NT2/D1 (cell line): ENCODE results near the gene PCGF1.

Experiments
- DNase-seq: peaks from one replicate; pipeline ENCODE4 v3.0.0-alpha.2; 2011; ENCODE audit warnings: low read depth, low spot score
- H3K27me3 ChIP-seq: 2 replicates; pipeline ENCODE4 v1.6.0; 2011; ENCODE audit warnings: mild to moderate bottlenecking; ENCODE audit not compliant: insufficient read length, insufficient read depth
- H3K36me3 ChIP-seq: 2 replicates; pipeline ENCODE4 v1.6.1; 2011; ENCODE audit warnings: mild to moderate bottlenecking, low read length, mixed read lengths; ENCODE audit not compliant: insufficient read depth, insufficient read length
- H3K4me1 ChIP-seq: 2 replicates; pipeline ENCODE4 v1.5.1; 2011; ENCODE audit not compliant: insufficient read depth, insufficient read length
- H3K4me3 ChIP-seq: 2 replicates; pipeline ENCODE4 v1.5.1; 2011; ENCODE audit warnings: low read depth; ENCODE audit not compliant: insufficient read length
- H3K9ac ChIP-seq: 2 replicates; pipeline ENCODE4 v1.6.0; 2011; ENCODE audit warnings: low read depth; ENCODE audit not compliant: insufficient read length
- H3K9me3 ChIP-seq: 2 replicates; pipeline ENCODE4 v1.5.1; 2011; ENCODE audit warnings: mild to moderate bottlenecking, low read length; ENCODE audit not compliant: insufficient read depth
- SUZ12 ChIP-seq: IDR thresholded peaks from 2 replicates; pipeline ENCODE4 v1.6.1; 2011; ENCODE audit not compliant: insufficient read length, insufficient read depth; ENCODE audit errors: extremely low read depth
- YY1 ChIP-seq: IDR thresholded peaks from 2 replicates; pipeline ENCODE4 v1.6.1; 2011; ENCODE audit not compliant: insufficient read length, insufficient read depth
- ZNF274 ChIP-seq: IDR thresholded peaks from 2 replicates; pipeline ENCODE4 v1.6.1; 2011; ENCODE audit warnings: mild to moderate bottlenecking, low read depth, low read length

The PCGF1 gene

GRCh38 chr2:74507145-74507925 lies at the start of gene PCGF1:
Gene PCGF1, minus strand, starts transcription at chr2:74507695. Its CDS starts 27 bp downstream, at chr2:74507668.
- Histone ChIP-seq H3K36me3 (peaks cover 18% of the 10 kb centered on the region), H3K27me3 (peaks cover 39% of the 10 kb centered on the region), H3K4me1 (peaks cover 7% of the 10 kb centered on the region), H3K9ac (peak within 1 kb of the TSS; percentile 99), H3K4me3 (peak within 1 kb of the TSS; percentile 88), H3K9me3 (no peaks in the 10 kb centered on the region)
- DNase-seq = peak; percentile 97
- TF ChIP-seq YY1 = peak; percentile 65
- no peak for TF ChIP-seq ZNF274
- TF ChIP-seq SUZ12 = no peak

GRCh38 chr2:74556831-74557370 lies 49.4 kb upstream of the PCGF1 start:
- TF ChIP-seq YY1 = no peak
- TF ChIP-seq ZNF274 = no peak
- TF ChIP-seq SUZ12 = no peak
- Histone ChIP-seq H3K4me3 (no peak overlapping the region), H3K27me3 (peaks cover 24% of the 10 kb centered on the region), H3K36me3 (peaks cover 12% of the 10 kb centered on the region), H3K4me1 (peaks cover 13% of the 10 kb centered on the region), H3K9me3 (no peaks in the 10 kb centered on the region), H3K9ac (no peak overlapping the region)
- no peak for DNase-seq

- no peak for DNase-seq
- H3K9me3 ChIP-seq = no peaks in the 10 kb centered on the region
- no peak overlapping the region for H3K4me3 ChIP-seq
- H3K9ac ChIP-seq = no peak overlapping the region
- peaks cover 27% of the 10 kb centered on the region for H3K27me3 ChIP-seq
- TF ChIP-seq YY1 = no peak
- no peak for TF ChIP-seq ZNF274
- no peak for TF ChIP-seq SUZ12
- peaks cover 12% of the 10 kb centered on the region for H3K36me3 ChIP-seq
- H3K4me1 ChIP-seq = peaks cover 13% of the 10 kb centered on the region
Observed at GRCh38 chr2:74556159-74556558, 48.7 kb upstream of the PCGF1 start.

GRCh38 chr2:74555610-74556103 lies 48.2 kb upstream of the PCGF1 start:
- TF ChIP-seq ZNF274 (no peak), YY1 (no peak), SUZ12 (no peak)
- Histone ChIP-seq H3K9me3 (no peaks in the 10 kb centered on the region), H3K4me3 (peak overlapping the region; percentile 82), H3K4me1 (peaks cover 12% of the 10 kb centered on the region), H3K27me3 (peaks cover 31% of the 10 kb centered on the region), H3K36me3 (peaks cover 12% of the 10 kb centered on the region), H3K9ac (peak overlapping the region; percentile 76)
- no peak for DNase-seq

GRCh38 chr2:74554820-74555531 lies 47.5 kb upstream of the PCGF1 start:
- TF ChIP-seq ZNF274 = no peak
- TF ChIP-seq SUZ12 = no peak
- TF ChIP-seq YY1 = no peak
- DNase-seq = no peak
- Histone ChIP-seq H3K9me3 (no peaks in the 10 kb centered on the region), H3K4me3 (peak overlapping the region; percentile 82), H3K4me1 (peaks cover 7% of the 10 kb centered on the region), H3K9ac (peak overlapping the region; percentile 76), H3K27me3 (peaks cover 38% of the 10 kb centered on the region), H3K36me3 (peaks cover 14% of the 10 kb centered on the region)

GRCh38 chr2:74553892-74554819 lies 46.7 kb upstream of the PCGF1 start, which contains the start of the genes DOK1 and LOXL3:
Gene DOK1, plus strand, starts transcription at chr2:74554720. Its CDS starts 35 bp downstream, at chr2:74554755.
Gene LOXL3, minus strand, starts transcription at chr2:74553942. Its CDS starts 1,308 bp downstream, at chr2:74552634.
- peaks cover 7% of the 10 kb centered on the region for H3K4me1 ChIP-seq
- H3K36me3 ChIP-seq = peaks cover 15% of the 10 kb centered on the region
- no peak for TF ChIP-seq ZNF274
- no peak for TF ChIP-seq SUZ12
- no peak for TF ChIP-seq YY1
- DNase-seq = peak; percentile 73
- peaks cover 46% of the 10 kb centered on the region for H3K27me3 ChIP-seq
- H3K9me3 ChIP-seq = no peaks in the 10 kb centered on the region
- H3K9ac ChIP-seq = peak within 1 kb of the TSS; percentile 76
- H3K4me3 ChIP-seq = peak within 1 kb of the TSS; percentile 82
